ENCODE data around the gene CRIM1. TPM values are rescaled to one million over a fixed set of nuclear protein-coding genes. Genes with fewer than 3 reads are reported as not detected.

Gene CRIM1
- total RNA-seq, 1 experiment from 2014 or later = 1.0 TPM

DNA sequence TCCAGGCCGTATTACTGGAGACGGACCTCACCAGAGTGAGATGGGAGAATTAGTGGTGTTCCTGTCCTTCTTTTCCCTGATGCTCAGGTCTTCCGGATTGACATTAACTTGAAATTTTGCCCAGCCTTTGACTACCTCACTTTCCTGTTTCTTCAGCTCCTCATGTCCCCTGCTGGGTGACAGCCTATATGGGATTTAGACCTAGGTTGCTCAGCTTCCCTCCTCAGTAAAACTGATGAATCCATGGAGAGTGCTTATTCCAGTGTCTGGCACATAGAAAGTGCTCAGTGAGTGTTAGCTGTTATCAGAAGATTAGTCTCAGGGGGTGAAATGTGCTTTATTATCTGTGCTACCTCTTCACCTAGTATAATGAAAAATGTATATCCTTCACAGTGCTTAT is 30.0 kb downstream of the CRIM1 start:
- in situ Hi-C loops (cut with HindIII; ENCODE audit: low pct_unique_long_range_greater_than_20kb, low sequenced_read_pairs) = no loop called here
- no peak for DNase-seq (ENCODE audit: low read depth, low spot score)

DNA sequence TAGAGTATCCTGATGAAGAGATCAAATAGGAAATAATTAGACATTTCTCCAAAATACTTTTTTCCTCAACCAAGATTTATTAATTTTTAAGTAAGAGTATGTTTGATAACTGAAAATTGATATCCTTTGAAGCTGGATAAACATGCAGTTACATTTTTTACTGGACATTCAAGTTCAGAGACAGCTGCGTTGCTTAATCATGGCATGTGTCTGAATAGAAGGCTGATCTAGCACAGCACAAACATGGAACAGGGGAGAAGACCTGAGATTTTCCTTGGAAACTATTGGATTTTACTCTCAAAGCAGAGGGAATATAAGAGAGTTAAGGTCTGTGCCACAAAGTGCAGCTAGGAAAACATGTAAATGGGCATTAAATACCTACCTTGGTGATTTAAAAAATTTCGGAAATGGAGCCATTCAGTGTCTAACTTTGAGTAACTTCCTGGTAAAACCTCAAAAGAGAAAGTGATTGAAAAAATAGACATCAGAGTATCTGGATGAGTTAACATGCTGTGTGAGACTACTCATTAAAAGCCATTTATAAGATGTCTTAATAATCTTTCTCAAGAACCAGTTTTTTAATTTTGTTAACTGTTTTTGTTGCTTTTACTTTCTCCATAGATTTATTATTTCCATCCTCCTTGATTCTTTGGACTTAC is 31.8 kb downstream of the CRIM1 start:
- no peak for DNase-seq (ENCODE audit: low read depth, low spot score)
- in situ Hi-C loops (cut with HindIII; ENCODE audit: low pct_unique_long_range_greater_than_20kb, low sequenced_read_pairs) = no loop called here

DNA sequence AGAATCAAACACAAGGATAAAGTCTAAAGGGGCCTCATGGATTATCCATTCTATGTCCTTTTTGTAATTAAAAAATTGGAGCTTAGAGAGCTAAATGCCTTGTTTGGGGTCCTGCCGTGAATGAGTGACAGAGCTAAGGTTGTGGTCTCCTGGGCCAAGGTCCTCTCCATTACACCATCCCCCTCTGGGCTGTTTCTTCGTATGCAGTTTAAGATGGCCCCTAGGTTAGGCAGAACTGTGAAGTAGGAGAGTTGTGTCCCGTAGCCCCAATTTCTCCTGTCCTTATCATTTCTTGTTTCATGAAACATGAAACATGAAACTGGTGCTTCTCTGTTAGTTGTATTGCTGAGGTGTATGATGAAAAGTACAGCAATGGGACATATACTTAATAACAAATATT is 32.9 kb downstream of the CRIM1 start:
- no peak for DNase-seq (ENCODE audit: low read depth, low spot score)
- in situ Hi-C loops (cut with HindIII; ENCODE audit: low pct_unique_long_range_greater_than_20kb, low sequenced_read_pairs) = no loop called here

DNA sequence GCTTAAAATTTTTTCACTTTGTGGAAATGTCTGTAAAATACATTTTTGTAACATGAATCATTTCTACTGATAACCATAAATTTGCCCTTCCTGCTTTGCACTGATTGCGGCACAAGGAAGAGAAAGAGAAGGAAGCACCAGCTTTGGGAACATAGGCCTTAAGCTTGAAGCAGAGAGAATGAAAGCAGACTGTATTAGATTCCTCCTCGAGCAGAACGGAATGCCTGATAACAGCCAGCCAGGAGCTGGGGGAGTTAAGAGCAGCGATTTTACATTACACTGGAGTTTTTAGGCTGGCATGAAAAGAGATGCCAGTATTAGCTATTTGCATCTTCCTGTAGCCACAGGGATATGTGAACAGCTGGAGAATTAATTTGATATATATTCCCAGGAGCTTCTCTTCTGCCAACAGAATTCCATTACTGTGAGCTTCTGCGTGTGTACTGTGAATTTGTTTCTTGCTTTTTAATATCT is 33.5 kb downstream of the CRIM1 start:
- no peak for DNase-seq (ENCODE audit: low read depth, low spot score)
- in situ Hi-C loops (cut with HindIII; ENCODE audit: low pct_unique_long_range_greater_than_20kb, low sequenced_read_pairs) = no loop called here

DNA sequence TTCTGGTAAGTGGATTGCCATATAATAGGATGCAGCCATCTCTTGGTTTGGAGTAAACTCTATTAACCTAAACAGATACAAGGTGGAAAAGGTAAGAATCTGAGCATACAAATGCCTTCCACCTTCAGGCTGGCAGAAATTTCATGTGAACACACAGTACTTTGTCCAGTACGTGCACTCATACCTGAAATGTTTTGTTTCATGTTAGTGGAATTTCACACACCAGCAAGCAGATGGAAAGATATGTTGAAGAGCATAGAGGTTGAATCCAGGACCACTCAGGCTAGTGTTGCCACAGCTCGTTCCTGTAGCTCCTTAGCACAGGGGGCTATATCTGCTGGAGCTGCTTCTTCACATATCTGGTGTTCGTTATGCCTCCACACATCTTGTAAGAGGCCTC is 34.0 kb downstream of the CRIM1 start:
- in situ Hi-C loops (cut with HindIII; ENCODE audit: low pct_unique_long_range_greater_than_20kb, low sequenced_read_pairs) = no loop called here
- DNase-seq (ENCODE audit: low read depth, low spot score) = no peak

DNA sequence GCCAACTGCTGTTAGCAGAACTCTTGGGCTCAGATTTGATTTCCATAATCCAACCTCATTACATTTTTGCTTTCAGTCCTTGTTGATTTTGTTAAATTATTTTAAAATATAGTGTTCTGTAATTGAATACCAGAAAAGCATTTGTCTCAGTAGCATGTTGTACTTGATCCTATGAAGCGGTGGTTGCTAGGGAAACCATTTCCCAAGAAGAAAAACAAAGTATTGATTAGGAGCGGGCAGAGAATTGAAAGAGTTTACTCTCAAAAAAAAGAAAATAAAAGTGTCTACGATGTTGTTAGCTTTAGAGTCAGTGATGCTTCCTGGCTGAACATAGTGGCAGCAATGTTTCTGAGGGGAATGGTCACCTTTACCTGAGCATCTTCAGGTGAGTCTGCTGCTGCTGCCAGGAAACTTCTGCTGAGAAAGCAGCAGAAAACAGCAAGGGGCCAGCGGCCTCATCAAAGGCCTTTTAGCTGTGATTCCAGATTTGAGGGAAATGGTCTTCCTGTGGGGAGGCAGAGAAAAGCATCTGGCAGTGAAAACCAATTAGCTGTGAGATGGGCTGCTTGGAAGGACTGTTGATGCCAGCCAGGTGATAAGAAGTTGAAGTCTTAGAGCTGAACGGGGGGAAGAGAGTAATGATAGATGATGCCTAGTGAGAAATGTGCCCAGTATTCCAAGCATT is 37.1 kb downstream of the CRIM1 start:
- no peak for DNase-seq (ENCODE audit: low read depth, low spot score)
- in situ Hi-C loops (cut with HindIII; ENCODE audit: low pct_unique_long_range_greater_than_20kb, low sequenced_read_pairs) = no loop called here

DNA sequence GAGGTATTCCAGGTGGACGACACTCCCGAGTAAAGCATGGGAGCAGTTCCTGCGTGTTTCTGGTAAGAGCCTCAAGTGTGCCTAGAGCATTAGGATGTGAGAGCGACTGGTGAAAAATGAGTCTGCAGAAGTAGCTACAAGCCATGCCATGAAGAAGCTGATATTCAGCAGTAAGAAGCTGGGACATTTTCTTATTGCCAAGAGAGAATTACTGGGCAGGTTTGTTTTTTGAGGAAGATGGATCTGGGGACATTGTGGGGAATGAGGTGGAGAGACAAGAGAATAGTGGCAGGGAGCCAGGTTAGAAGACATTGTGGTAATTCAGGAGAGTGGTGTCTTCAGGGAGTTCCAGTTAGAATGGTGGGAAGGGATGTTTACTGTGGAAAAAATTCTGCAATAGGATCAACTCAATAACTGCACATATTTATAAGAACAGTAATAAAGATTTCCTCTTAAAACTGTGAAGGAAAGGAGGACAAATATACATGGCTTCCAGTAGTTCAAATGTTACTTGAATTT is 38.2 kb downstream of the CRIM1 start:
- DNase-seq (ENCODE audit: low read depth, low spot score) = no peak
- in situ Hi-C loops (cut with HindIII; ENCODE audit: low pct_unique_long_range_greater_than_20kb, low sequenced_read_pairs) = no loop called here

DNA sequence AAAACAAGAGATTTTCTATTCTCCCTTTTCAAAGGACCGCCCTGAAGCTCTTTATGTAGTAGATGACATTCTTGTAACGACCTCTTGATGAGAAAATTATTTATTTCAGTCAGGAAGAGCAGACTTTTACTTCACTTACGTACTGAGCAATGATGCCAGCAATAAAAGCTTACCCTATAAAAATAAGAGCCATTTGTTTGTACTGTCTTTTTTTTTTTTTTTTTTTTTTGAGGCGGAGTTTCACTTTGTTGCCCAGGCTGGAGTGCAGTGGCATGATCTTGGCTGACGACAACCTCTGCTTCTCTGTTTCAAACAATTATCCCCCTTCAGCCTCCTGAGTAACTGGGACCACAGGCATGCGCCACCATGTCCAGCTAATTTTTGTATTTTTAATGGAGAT is 39.2 kb downstream of the CRIM1 start:
- no peak for DNase-seq (ENCODE audit: low read depth, low spot score)
- in situ Hi-C loops (cut with HindIII; ENCODE audit: low pct_unique_long_range_greater_than_20kb, low sequenced_read_pairs) = no loop called here

DNA sequence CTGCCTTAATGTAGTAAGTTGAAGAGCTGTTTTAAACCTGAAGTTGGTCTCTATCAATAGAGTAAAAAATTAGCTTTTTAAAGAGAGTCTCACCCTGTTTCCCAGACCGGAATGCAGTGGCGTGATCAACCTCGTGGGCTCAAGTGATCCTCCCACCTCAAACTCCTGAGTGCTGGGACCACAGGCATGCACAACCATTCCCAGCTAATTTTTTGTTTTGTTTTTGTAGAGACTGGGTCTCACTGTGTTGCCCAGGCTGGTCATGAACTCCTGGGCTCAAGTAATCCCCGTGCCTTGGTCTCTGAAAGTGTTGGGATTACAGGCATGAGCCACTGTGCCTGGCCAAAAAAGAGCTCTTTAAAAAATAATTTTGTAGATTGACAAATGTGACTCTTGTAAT is 40.3 kb downstream of the CRIM1 start:
- in situ Hi-C loops (cut with HindIII; ENCODE audit: low pct_unique_long_range_greater_than_20kb, low sequenced_read_pairs) = no loop called here
- no peak for DNase-seq (ENCODE audit: low read depth, low spot score)

DNA sequence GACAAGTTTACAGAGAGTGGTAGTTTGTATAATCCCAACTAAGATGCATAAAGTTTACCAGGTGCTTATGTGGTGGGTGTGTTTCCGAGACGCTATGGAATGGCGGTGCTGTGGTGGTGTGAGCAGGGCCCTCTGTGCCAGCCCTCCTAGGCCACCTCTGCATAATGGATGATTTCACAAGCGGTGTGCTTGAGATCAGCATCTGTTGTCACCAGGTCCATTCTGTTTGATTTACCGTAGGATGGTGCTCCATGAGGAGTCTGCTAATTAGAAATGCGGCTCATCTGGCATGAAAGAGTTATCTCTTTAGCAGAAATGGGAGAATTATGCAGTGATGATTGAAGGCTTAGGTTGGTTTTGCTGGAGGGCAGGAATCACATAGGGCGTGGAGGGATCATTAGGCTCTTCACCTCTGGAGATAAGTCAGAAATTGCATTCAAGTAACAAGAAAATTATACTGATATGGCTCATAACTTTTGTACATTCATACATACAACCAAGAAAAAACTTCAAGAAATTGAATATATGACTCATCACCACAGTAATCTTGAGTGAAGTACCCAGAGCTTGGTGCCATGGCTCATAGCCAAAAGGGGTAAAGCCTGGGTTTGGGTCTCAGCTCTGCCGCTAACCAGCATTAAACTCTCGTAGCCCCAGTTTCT is 41.4 kb downstream of the CRIM1 start:
- in situ Hi-C loops (cut with HindIII; ENCODE audit: low pct_unique_long_range_greater_than_20kb, low sequenced_read_pairs) = no loop called here
- no peak for DNase-seq (ENCODE audit: low read depth, low spot score)

DNA sequence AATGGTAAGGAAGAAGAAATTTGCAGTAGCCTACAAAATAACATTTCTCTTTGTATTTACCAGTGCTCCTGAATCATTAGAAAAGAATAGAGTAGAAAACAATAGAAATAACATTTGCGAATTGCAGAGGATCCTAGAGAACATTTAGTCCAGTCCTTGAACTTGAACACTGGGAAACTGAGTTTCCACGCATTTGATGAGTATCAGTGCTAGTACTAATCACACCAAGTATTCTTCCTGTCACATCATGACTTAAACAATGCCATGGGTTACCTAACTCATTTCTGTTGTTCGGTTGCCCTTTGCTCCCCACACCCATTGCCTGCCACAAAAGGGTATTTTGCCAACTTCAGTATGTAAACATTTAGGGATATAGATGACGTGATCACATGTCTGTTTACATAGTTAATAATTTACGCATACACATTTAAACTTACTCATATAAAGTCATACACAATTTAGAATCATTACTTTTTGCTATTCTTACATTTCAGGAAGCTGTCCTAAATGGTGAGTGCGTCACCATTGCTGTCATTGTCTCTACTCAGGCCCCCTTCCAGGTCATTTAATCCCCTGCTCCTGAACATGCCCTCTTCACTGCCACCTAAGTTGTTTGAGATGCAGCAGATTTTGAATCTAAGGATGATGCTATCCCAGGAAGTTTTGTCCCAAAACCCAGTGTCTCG is 42.3 kb downstream of the CRIM1 start:
- in situ Hi-C loops (cut with HindIII; ENCODE audit: low pct_unique_long_range_greater_than_20kb, low sequenced_read_pairs) = no loop called here
- no peak for DNase-seq (ENCODE audit: low read depth, low spot score)

DNA sequence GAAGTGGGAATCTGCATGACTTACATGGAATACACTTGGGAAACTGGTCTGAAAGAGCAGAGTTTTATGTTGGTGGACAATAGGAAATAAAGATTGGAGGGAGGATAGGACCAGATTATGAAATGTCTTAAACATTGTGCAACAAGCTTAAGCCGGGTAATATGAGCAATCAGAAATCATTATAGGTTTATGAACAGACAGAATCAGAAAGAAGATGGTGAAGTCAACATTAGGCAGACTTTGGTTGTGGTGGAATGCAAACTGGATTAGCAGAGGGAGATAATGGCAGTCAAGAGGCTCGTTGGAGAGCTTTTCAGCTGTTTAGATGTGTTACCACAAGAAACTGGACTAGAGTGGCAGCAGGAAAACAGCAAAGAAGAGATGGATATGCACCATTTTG is 43.5 kb downstream of the CRIM1 start:
- in situ Hi-C loops (cut with HindIII; ENCODE audit: low pct_unique_long_range_greater_than_20kb, low sequenced_read_pairs) = no loop called here

DNA sequence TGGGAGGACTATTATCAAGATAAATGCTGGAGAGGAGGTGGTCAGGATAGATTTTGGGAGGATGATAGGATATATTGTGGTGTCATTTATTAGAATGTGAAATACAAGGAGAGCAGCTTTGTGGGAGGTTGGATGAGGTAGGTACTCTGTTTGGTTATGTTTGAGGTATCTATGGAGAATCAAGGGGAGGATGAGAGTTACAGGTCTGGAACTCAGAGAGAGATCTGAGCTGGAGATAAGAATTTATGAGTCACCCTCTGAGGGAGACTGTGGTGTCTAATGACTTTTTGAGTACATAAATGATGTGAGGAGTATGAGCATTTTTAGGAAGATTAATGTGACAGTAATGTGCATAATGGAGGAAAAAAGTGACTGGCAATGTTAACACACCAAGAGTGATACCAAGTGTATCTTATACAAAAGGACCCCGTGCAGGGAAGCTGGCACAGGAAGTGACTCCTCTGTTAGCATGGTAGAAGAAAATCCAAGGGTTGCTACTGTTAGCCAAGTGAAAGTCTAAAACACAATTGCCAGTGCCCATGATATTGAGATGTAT is 48.2 kb downstream of the CRIM1 start:
- no peak for DNase-seq (ENCODE audit: low read depth, low spot score)
- in situ Hi-C loops (cut with HindIII; ENCODE audit: low pct_unique_long_range_greater_than_20kb, low sequenced_read_pairs) = no loop called here

More for the DNA sequence above, 43.5 kb downstream of the CRIM1 start:
- no peak for DNase-seq (ENCODE audit: low read depth, low spot score)

DNA sequence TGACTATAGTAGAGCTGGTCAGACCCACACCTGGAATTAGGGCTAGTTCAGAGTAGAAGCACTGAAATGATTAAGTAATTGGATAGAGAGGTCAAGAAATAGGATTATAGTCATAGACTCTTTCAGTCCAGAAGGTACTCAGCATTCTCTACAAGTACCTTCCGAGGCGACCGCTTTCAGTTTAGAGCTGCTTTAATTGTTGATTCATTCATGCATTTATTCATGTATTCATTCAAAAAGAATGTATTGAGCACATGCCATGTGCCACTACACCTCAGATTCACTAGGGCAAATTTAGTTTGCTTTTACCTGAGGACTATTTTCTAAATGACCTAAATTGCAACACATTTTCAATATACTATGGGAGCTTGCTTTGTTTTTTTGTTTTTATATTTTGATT is 48.7 kb downstream of the CRIM1 start:
- no peak for DNase-seq (ENCODE audit: low read depth, low spot score)
- in situ Hi-C loops (cut with HindIII; ENCODE audit: low pct_unique_long_range_greater_than_20kb, low sequenced_read_pairs) = no loop called here

DNA sequence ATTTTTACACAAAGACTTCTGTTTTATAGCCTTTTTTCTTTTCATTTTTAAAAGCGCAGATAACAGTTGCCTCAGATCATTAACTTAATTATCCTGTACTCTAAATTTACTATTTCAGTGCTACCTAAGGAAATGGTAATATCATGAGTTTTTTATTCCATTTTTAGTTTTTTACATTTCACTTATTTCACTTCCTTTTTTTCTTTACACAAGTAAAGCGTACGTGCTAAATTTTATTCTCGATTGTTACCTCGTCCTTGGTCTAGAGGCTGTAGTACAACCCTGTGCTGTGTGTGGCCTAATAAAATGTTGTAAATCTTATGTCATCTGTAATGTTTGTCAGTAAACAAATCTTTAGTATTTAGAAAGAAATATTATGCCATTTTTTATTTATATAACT is 49.2 kb downstream of the CRIM1 start:
- no peak for DNase-seq (ENCODE audit: low read depth, low spot score)
- in situ Hi-C loops (cut with HindIII; ENCODE audit: low pct_unique_long_range_greater_than_20kb, low sequenced_read_pairs) = no loop called here

DNA sequence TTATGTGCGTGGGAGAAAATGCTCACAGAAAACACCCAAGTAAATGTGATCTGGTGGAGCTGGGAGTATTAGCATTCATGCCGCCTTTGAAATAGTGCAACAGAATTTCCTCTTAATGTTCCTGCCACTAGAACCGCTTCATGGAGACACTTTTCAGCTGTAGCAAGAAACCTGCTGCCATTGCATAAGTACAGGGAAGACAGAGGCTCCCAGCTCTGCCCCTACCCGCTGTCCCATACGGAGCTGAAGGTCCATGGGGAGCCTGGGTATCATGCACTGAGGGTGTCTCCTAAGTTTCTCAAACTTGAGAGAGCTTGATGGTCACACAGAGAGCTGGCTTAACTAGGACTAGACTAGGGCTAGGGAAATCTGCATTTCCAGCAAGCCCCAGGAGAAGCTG is 49.6 kb downstream of the CRIM1 start:
- DNase-seq (ENCODE audit: low read depth, low spot score) = no peak

DNA sequence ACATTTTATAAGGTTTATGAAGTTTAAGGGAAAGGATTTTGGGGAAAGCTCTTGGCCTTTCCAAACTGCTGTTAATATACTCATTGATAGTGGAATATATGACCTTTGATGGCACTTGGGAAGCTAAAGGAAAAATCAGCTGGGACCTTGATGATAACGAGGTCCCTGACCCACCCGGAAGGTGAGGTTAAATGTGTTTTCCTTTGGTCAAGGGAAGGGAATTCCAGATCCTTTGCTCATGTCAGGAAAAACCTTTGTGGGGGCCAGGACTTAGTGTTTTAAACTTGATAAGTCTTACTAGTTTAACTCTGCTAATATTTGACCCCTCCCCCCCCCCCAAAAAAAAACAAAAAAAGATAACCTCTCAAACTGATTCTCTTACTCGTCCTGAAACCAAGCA is 50.7 kb downstream of the CRIM1 start:
- DNase-seq (ENCODE audit: low read depth, low spot score) = no peak
- in situ Hi-C loops (cut with HindIII; ENCODE audit: low pct_unique_long_range_greater_than_20kb, low sequenced_read_pairs) = no loop called here

More for the DNA sequence above, 49.6 kb downstream of the CRIM1 start:
- in situ Hi-C loops (cut with HindIII; ENCODE audit: low pct_unique_long_range_greater_than_20kb, low sequenced_read_pairs) = no loop called here

DNA sequence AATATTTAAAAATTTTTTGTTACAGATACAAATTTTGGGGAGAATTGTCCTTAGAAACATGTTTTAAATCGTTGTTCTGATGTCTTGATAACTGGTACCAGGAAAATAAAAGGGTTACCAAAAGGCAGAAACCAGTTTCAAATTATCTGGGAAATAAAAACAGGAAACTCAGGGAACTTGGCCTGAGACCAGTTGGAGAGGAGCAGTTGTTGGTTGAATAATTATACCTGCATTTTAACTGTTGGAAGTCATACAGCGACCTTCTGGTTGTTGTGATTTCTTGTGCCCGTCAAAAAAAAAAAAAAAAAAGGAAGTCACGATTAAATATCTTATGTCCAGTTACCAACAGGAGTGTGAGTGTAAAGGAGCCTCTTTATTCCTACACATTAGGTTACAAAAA is 51.8 kb downstream of the CRIM1 start:
- in situ Hi-C loops (cut with HindIII; ENCODE audit: low pct_unique_long_range_greater_than_20kb, low sequenced_read_pairs) = no loop called here
- DNase-seq (ENCODE audit: low read depth, low spot score) = no peak
